Activated CD4-positive, alpha-beta T cell treated with anti-CD3 and anti-CD28 coated beads, Interleukin-2, amount 10 ng/mL, durations not matched to agents 7 days and 5 days (primary cell): ENCODE results near the gene TGOLN2. TPM values are rescaled to one million over a fixed set of nuclear protein-coding genes. Genes with fewer than 3 reads are reported as not detected.
"Not testable (repeated sequence)": the region's sequence is repeated elsewhere in the genome, so short reads cannot be mapped to it uniquely, and the experiment has no call there.

Experiments
- CTCF ChIA-PET: fragments of 350-600 bp; sonication (Branson Sonifier 250); formaldehyde crosslinking; loops from one replicate; lab custom pipeline; 2021; ENCODE audit warnings: antibody characterized with exemption; lab: Charles Lee
- POLR2A ChIA-PET: fragments of 350-600 bp; sonication (Branson Sonifier 250); formaldehyde crosslinking; loops from one replicate; lab custom pipeline; 2021; ENCODE audit warnings: antibody characterized with exemption; lab: Charles Lee
- DNase-seq: peaks from one replicate; pipeline ENCODE4 v3.0.0-alpha.2; 2020
- H3K27ac Mint-ChIP-seq: one replicate; pipeline ENCODE4 v1.8.0; 2021; ENCODE audit warnings: mild to moderate bottlenecking, moderate library complexity, mixed read lengths
- H3K27me3 Mint-ChIP-seq: one replicate; pipeline ENCODE4 v1.8.0; 2021; ENCODE audit warnings: mixed read lengths
- H3K36me3 Mint-ChIP-seq: one replicate; pipeline ENCODE4 v1.8.0; 2021; ENCODE audit warnings: low read depth, mixed read lengths
- H3K4me1 Mint-ChIP-seq: one replicate; pipeline ENCODE4 v1.8.0; 2021; ENCODE audit warnings: mixed read lengths
- H3K4me3 Mint-ChIP-seq: one replicate; pipeline ENCODE4 v1.8.0; 2021; ENCODE audit warnings: mild to moderate bottlenecking, moderate library complexity, mixed read lengths
- H3K9me3 Mint-ChIP-seq: one replicate; pipeline ENCODE4 v1.8.0; 2021; ENCODE audit warnings: mixed read lengths
- total RNA-seq, 2 experiments: library from RNA; stranded (reverse); gene quantifications; one replicate each; pipeline ENCODE4 v1.2.3, GENCODE V29; 2021

Gene TGOLN2
- total RNA-seq, 2 experiments from 2014 or later, result 127 to 130 TPM

DNA sequence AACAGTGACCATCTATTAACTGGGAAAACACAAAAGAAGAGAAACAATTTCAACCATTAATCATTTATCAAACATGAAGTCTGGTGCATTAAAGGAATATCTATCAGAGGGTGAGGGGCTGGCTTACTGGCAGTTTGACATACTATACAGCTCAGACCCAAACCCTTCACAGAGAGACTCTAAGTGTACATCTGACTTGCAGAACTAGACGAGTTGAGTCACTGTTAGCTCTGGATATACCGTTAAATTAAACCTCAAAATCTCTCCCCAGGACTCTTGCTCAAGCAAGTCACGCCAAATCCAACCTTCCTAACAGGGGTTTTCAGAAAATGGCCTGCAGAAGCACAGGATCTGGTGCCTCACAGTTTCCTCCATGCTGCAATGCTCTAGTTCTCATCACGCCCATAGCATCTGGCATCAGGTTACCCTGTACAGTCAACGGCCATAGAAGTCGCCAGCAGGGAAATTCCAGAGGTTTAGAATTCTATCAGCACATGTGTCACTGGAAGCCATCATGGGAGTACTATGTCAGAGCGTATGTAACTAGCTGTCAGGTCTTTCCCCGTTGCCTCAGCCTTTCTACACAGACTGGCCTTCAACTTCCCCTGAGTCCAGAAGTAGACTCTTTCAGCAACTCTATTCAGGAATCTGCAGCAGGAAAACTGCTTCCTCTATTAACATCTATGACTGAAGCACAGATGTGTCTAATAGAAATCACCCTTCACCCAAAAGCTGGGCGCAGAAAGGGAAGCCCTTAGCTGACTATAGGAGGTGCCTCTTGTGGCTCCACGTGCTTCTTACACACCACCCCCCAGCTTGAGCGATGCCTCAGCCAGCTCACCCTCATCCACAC lies 9.3 kb downstream of the TGOLN2 start:
- no peaks in the 10 kb centered on the region for H3K9me3 Mint-ChIP-seq
- ChIA-PET CTCF (interaction anchor here (0.6 to 3.1 kb wide), 3 partner anchors 9 to 68 kb away, joined by 3 to 20 read pairs (median 3); no protein-coding TSS in a partner anchor), POLR2A (interaction anchor here (0.7 kb wide), 1 partner anchor 9 kb away, joined by 3 read pairs; the partner anchor contains the start of gene TGOLN2)
- peaks cover 72% of the 10 kb centered on the region for H3K36me3 Mint-ChIP-seq
- H3K27me3 Mint-ChIP-seq, result no peaks in the 10 kb centered on the region
- H3K4me3 Mint-ChIP-seq, result no peak overlapping the region
- H3K4me1 Mint-ChIP-seq, result peaks cover 55% of the 10 kb centered on the region
- no peak for DNase-seq
- no peak overlapping the region for H3K27ac Mint-ChIP-seq

DNA sequence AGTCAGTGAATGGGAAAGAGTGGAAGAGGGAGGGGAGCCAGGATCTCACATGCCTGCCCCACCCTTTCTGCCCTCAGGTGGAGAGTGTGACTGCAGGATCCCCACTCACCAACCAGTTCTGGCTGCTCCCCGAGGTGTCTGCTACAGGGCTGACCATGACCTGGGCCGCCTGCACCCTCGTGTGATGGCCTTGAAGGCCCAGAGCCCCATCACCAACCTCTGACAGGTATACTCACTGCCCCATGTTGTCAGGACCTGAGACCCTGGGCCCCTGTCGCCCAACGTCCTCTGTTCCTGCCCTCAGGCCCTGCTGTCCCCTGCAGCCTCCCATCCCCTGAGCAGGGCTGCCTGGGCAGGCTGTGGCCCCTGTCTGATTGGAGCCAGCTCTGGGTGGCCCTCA lies 11.9 kb downstream of the TGOLN2 start:
- POLR2A ChIA-PET, H3K27ac Mint-ChIP-seq, H3K27me3 Mint-ChIP-seq, CTCF ChIA-PET, DNase-seq, H3K4me3 Mint-ChIP-seq, H3K9me3 Mint-ChIP-seq: not testable (repeated sequence)
- peaks cover 36% of the 10 kb centered on the region for H3K4me1 Mint-ChIP-seq
- H3K36me3 Mint-ChIP-seq, result peaks cover 54% of the 10 kb centered on the region

GRCh38 chr2:85314884-85315242 lies 12.9 kb downstream of the TGOLN2 start:
- peaks cover 47% of the 10 kb centered on the region for H3K36me3 Mint-ChIP-seq

DNA sequence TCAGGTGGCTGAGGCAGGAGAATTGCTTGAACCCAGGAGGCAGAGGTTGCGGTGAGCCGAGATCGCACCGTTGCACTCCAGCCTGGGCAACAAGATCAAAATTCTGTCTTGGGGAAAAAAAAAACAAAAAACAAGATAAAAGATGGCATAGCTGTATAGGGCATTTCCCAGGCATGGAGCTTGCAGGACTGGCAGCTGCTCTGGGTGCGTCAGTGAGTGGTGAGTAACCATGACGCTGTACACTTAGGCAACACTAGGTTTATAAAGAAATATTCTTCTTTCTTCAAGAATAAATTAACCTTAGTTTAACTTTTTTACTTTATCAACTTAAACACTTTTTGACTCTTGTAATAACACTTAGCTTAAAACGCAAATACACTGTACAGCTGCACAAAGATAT lies 15.4 kb downstream of the TGOLN2 start:
- no peak overlapping the region for H3K4me3 Mint-ChIP-seq
- H3K4me1 Mint-ChIP-seq, result peaks cover 34% of the 10 kb centered on the region
- H3K27me3 Mint-ChIP-seq, result no peaks in the 10 kb centered on the region
- peaks cover 36% of the 10 kb centered on the region for H3K36me3 Mint-ChIP-seq
- POLR2A ChIA-PET, result interaction anchor here (0.7 kb wide), 1 partner anchor 12 kb away, joined by 3 read pairs; no protein-coding TSS in a partner anchor
- DNase-seq, result no peak
- CTCF ChIA-PET, result interaction anchor here (0.6 to 1.4 kb wide), 3 partner anchors 9 to 387 kb away, joined by 3 to 7 read pairs (median 3); no protein-coding TSS in a partner anchor
- no peaks in the 10 kb centered on the region for H3K9me3 Mint-ChIP-seq
- H3K27ac Mint-ChIP-seq, result no peak overlapping the region

More at GRCh38 chr2:85314884-85315242, 12.9 kb downstream of the TGOLN2 start:
- H3K4me1 Mint-ChIP-seq, result peaks cover 34% of the 10 kb centered on the region
- ChIA-PET POLR2A (no interaction called here), CTCF (no interaction called here)
- DNase-seq, result no peak
- peak overlapping the region; percentile 9 for H3K27ac Mint-ChIP-seq
- H3K4me3 Mint-ChIP-seq, result no peak overlapping the region
- H3K9me3 Mint-ChIP-seq, result no peaks in the 10 kb centered on the region
- no peaks in the 10 kb centered on the region for H3K27me3 Mint-ChIP-seq

GRCh38 chr2:85310330-85310729 lies 17.5 kb downstream of the TGOLN2 start:
- Mint-ChIP-seq H3K4me1 (peaks cover 35% of the 10 kb centered on the region), H3K27me3 (peaks cover under 1% of the 10 kb centered on the region), H3K9me3 (no peaks in the 10 kb centered on the region), H3K4me3 (peak overlapping the region; percentile 46), H3K27ac (peak overlapping the region; percentile 57), H3K36me3 (peaks cover 24% of the 10 kb centered on the region)
- CTCF ChIA-PET, result interaction anchor here (0.6 to 2.4 kb wide), 3 partner anchors 9 to 12 kb away, joined by 3 to 20 read pairs (median 3); no protein-coding TSS in a partner anchor
- DNase-seq, result no peak
- POLR2A ChIA-PET, result no interaction called here

- peak overlapping the region; percentile 57 for H3K27ac Mint-ChIP-seq
- H3K27me3 Mint-ChIP-seq, result peaks cover 3% of the 10 kb centered on the region
- H3K9me3 Mint-ChIP-seq, result no peaks in the 10 kb centered on the region
- POLR2A ChIA-PET, result no interaction called here
- peaks cover 19% of the 10 kb centered on the region for H3K36me3 Mint-ChIP-seq
- DNase-seq, result peak; percentile 26
- H3K4me1 Mint-ChIP-seq, result peaks cover 35% of the 10 kb centered on the region
- peak overlapping the region; percentile 46 for H3K4me3 Mint-ChIP-seq
- CTCF ChIA-PET, result interaction anchor here (0.6 to 2.4 kb wide), 6 partner anchors 9 to 277 kb away, joined by 3 to 20 read pairs (median 4); no protein-coding TSS in a partner anchor
These were observed 18.0 kb downstream of the TGOLN2 start for GRCh38 chr2:85309699-85310321.

DNA sequence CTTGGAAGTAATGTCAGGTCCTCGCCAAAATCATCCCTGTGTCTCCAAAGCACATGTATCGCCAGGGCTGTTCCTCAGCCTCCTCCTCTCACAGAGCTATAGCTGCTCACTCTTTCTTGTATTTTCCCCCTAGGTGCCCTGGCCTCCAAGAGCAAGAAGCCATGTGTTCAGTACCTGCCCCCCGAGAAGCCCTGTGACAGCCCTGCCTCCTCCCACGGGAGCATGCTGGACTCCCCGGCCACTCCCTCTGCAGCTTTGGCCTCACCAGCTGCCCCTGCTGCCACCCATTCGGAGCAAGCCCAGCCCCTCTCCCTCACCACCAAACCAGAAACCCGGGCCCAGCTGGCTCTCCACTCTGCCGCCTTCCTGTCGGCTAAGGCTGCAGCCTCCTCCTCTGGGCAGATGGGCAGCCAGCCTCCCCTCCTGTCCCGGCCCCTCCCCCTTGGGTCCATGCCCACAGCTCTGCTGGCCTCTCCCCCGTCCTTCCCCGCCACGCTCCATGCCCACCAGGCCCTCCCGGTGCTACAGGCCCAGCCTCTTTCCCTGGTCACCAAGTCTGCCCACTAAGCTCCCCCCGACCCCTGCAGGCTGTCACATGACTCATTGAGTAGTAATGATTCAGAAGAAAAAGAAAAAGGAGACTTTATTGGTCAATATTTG lies 18.8 kb downstream of the TGOLN2 start:
- Mint-ChIP-seq H3K36me3 (peaks cover 15% of the 10 kb centered on the region), H3K27ac (peak overlapping the region; percentile 57), H3K4me3 (peak overlapping the region; percentile 6), H3K9me3 (no peaks in the 10 kb centered on the region), H3K27me3 (peaks cover 3% of the 10 kb centered on the region), H3K4me1 (peaks cover 33% of the 10 kb centered on the region)
- no peak for DNase-seq
- CTCF ChIA-PET, result interaction anchor here (0.8 to 2.4 kb wide), 5 partner anchors 8 to 24 kb away, joined by 3 to 20 read pairs (median 4); no protein-coding TSS in a partner anchor
- POLR2A ChIA-PET, result no interaction called here

- ChIA-PET POLR2A (no interaction called here), CTCF (interaction anchor here (1.9 kb wide), 1 partner anchor 18 kb away, joined by 6 read pairs; no protein-coding TSS in a partner anchor)
- no peak for DNase-seq
- H3K9me3 Mint-ChIP-seq, result no peaks in the 10 kb centered on the region
- H3K36me3 Mint-ChIP-seq, result peaks cover 14% of the 10 kb centered on the region
- peaks cover 33% of the 10 kb centered on the region for H3K4me1 Mint-ChIP-seq
- peaks cover 3% of the 10 kb centered on the region for H3K27me3 Mint-ChIP-seq
- no peak overlapping the region for H3K4me3 Mint-ChIP-seq
- H3K27ac Mint-ChIP-seq, result peak overlapping the region; percentile 25
These were observed 19.6 kb downstream of the TGOLN2 start for GRCh38 chr2:85308201-85308600.

DNA sequence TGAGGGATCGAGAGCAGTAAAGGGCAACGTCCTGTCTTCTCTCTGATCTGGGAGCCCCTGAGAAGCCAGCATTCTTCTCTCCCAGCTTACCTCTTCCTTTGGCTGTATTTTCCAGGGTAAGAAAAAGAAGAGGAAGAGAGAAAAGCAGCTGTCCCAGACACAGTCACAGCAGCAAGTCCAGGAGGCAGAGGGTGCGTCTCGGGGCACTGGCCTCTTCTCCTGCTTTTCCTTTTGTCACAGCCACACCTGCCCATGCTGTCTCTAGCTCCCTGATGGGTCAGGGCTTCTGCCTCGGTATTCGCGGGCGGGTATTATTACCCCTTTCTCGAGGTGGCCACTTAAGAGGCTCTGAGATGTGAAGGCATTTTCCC lies 20.3 kb downstream of the TGOLN2 start:
- H3K36me3 Mint-ChIP-seq, result peaks cover 13% of the 10 kb centered on the region
- no peaks in the 10 kb centered on the region for H3K9me3 Mint-ChIP-seq
- no peak for DNase-seq
- ChIA-PET POLR2A (no interaction called here), CTCF (no interaction called here)
- H3K4me1 Mint-ChIP-seq, result peaks cover 33% of the 10 kb centered on the region
- no peak overlapping the region for H3K27ac Mint-ChIP-seq
- peaks cover 3% of the 10 kb centered on the region for H3K27me3 Mint-ChIP-seq
- H3K4me3 Mint-ChIP-seq, result no peak overlapping the region

DNA sequence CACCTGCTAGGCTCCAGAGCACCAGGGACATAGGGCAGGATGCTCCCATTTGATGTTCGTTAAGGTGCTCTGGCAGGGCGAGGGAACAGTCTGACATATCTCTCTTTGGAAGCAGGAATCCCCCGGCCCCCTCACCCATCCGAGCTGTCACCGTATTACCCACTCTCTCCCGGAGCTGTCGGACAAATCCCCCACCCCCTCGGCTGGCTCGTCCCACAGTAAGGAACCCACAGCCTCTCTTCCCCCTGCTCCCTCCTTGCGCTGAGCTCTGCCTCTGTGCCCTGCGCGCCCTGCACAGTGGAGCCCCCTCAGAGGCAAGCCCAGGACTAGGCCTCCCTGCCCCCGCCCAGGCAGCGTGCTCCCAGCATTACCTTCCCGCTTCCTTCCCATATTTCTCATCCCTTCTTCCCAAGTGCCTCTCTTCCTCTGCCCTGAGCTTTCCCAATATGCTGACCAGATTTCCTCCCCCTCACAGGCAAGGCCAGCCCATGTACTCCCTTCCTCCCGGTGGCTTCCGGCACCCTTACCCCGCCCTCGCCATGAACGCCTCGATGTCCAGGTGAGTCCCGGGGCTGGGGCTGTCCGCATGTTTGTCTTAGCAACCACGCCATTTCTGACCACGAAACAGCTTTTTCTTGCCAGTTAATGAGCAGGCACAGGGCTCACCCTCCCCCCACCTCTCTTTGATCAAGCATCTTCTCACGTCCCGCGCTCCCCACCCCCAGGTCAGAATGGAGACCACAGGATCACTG lies 23.8 kb downstream of the TGOLN2 start:
- Mint-ChIP-seq H3K4me1 (peaks cover 15% of the 10 kb centered on the region), H3K36me3 (no peaks in the 10 kb centered on the region), H3K4me3 (no peak overlapping the region), H3K27ac (no peak overlapping the region), H3K9me3 (no peaks in the 10 kb centered on the region), H3K27me3 (peaks cover 10% of the 10 kb centered on the region)
- POLR2A ChIA-PET, result no interaction called here
- CTCF ChIA-PET, result interaction anchor here (0.8 to 1.3 kb wide), 3 partner anchors 20 to 378 kb away, joined by 3 read pairs; no protein-coding TSS in a partner anchor
- DNase-seq, result no peak

GRCh38 chr2:85302121-85302520 lies 25.7 kb downstream of the TGOLN2 start:
- H3K4me3 Mint-ChIP-seq, result no peak overlapping the region
- H3K27ac Mint-ChIP-seq, result no peak overlapping the region
- H3K27me3 Mint-ChIP-seq, result peaks cover 13% of the 10 kb centered on the region
- POLR2A ChIA-PET, result no interaction called here
- peaks cover 9% of the 10 kb centered on the region for H3K4me1 Mint-ChIP-seq
- no peaks in the 10 kb centered on the region for H3K36me3 Mint-ChIP-seq
- no peaks in the 10 kb centered on the region for H3K9me3 Mint-ChIP-seq
- no peak for DNase-seq
- CTCF ChIA-PET, result no interaction called here
